GM19463 (cell line): ENCODE measurements around the gene OTUD5.
"Not testable (repeated sequence)": the region's sequence is repeated elsewhere in the genome, so short reads cannot be mapped to it uniquely, and the experiment has no call there.

Source experiments
- ATAC-seq: cut with Tn5 transposase; IDR thresholded peaks from one replicate; pipeline ENCODE4 v1.9.1; 2021; ENCODE audit warnings: mild to moderate bottlenecking, moderate library complexity; ENCODE audit not compliant: unreplicated experiment

Gene OTUD5

GRCh38 chrX:48891402-48892288 lies 65.8 kb downstream of the OTUD5 start:
- ATAC-seq = peak; percentile 83

DNA sequence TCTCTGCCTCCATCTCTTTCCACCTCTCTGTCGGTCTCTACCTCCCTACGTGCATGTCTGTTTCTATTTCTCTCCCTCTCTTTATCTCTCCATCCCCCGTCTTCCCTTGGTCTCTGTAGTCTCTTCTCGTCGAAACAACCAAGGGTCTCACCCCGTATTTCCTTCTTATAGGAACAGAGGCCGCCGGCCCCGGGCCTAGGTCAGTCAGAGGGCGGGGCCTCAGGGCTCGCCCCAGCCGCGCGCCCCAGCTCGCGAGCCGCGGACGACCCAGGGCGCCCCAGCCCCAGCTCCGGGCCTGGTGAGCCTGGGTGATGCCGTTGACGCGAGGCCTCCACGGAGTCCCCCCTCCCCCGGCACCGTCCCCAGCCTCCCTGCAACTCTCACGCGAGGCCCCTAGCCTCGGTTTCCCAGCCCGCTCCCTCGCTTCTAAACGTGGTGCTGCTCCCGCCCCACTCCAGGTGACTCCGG lies 66.4 kb downstream of the OTUD5 start:
- ATAC-seq = peak; percentile 37

- no peak for ATAC-seq
Observed at GRCh38 chrX:48890296-48890925, 67.0 kb downstream of the OTUD5 start.

DNA sequence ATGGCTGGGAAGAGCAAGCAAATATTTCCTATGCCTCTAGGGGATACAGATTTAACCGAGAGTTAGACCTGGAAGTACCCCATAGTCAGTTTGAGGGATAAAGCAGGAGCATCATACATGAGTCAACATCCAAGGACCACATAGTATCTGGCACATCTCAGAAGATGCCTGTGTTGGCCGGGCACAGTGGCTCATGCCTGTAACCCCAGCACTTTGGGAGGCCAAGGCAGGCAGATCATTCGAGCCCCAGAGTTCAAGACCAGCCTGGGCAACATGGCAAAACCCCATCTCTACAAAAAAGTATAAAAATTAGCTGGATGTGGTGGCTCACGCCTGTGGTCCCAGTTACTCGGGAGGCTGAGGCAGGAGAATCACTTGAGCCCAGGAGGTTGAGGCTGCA lies 70.8 kb downstream of the OTUD5 start:
- ATAC-seq = not testable (repeated sequence)

DNA sequence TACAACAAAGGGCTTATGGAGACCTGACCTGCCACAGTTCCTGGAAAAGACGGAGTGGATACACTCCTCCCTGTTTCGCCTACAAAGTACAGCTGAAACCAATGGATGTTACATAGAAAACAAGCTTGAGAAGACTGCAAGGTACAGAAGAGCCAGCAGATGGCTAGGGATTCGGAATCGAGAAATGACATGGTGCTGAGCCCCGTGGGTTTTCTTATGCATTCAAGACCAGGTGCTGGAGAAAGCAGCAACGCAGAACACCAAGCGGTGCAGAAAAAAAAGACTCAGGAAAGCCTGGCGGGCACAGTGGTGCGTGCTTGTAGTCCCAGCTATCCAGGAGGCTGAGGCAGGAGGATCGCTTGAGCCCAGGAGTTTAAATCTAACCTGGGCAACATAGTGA lies 73.7 kb downstream of the OTUD5 start:
- no peak for ATAC-seq

GRCh38 chrX:48876944-48877343 lies 80.5 kb downstream of the OTUD5 start:
- not testable (repeated sequence) for ATAC-seq
